Ovary (tissue), 9 donors: Measurements from ENCODE around the gene ECD. TPM values are rescaled to one million over a fixed set of nuclear protein-coding genes. Genes with fewer than 3 reads are reported as not detected.

ENCODE experiments used
- DNase-seq, 5 donors: peaks; one replicate each; pipeline ENCODE4 v3.0.0-alpha.2; 2019 to 2020
- H3K27ac ChIP-seq, 2 donors: fragments of 200-600 bp; one replicate each; pipeline versions ENCODE4 v1.5.1 to v1.8.0; 2019 to 2022
- H3K27me3 ChIP-seq: fragments of 200-600 bp; one replicate; pipeline ENCODE4 v1.8.0; 2022
- H3K36me3 ChIP-seq: fragments of 200-600 bp; sonication (generic); one replicate; pipeline ENCODE4 v1.5.1; 2019
- H3K4me1 ChIP-seq: one replicate; pipeline ENCODE4 v1.8.1; 2013; ENCODE audit warnings: mild to moderate bottlenecking, moderate library complexity; ENCODE audit not compliant: insufficient read depth
- H3K4me3 ChIP-seq: fragments of 200-600 bp; sonication (generic); one replicate; pipeline ENCODE4 v1.5.1; 2017
- H3K9me3 ChIP-seq, 2 donors: fragments of 200-600 bp in 1 of 2; sonication (generic) in 1 of 2; one replicate each; pipeline versions ENCODE4 v1.5.1 to v1.8.1; 2013 to 2019; ENCODE audit warnings: mild to moderate bottlenecking in 1 of 2, moderate library complexity in 1 of 2
- CTCF ChIP-seq, 3 donors: fragments of 450-650 bp in 2 of 3; fragments of 200-600 bp in 1 of 3; IDR thresholded peaks; one replicate each; pipeline versions ENCODE4 v1.5.1 to v1.8.0; 2016 to 2022; ENCODE audit warnings: antibody characterized with exemption in 3 of 3, mild to moderate bottlenecking in 1 of 3
- EP300 ChIP-seq: sonication (generic); formaldehyde crosslinking; IDR thresholded peaks from one replicate; pipeline ENCODE4 v1.6.1; 2017; ENCODE audit warnings: antibody characterized with exemption
- POLR2A ChIP-seq: fragments of 450-650 bp; IDR thresholded peaks from one replicate; pipeline ENCODE4 v1.6.1; 2017; ENCODE audit warnings: antibody characterized with exemption, mild to moderate bottlenecking, moderate library complexity
- WGBS, 3 donors: extraction: QIAGEN DNeasy Blood & Tissue Kit in 1 of 3; methylation state at CpG; one replicate each; pipeline versions ENCODE4 v1.1.5 to v1.1.7; 2013 to 2017; 5-methylcytosine and 5-hydroxymethylcytosine counted together
- intact Hi-C, 4 donors: fragments of 100-400 bp; cut with DNase I; formaldehyde crosslinking; loops; one replicate each; pipeline versions ENCODE4 v1.11.0 to v1.15.1; 2022 to 2023
- polyA plus RNA-seq, 2 donors: library from polyadenylated mRNA; stranded (reverse); fragments of 200-250 nt in 1 of 2; fragments of 350-450 nt in 1 of 2; fragmentation: Illumina TruSeq in 1 of 2; extraction: RNeasy Lipid Tissue Mini Kit (QIAGEN cat#74804) in 1 of 2; gene quantifications; one replicate each; pipeline ENCODE4 v1.2.3, GENCODE V29; 2013 to 2014
- total RNA-seq, 7 donors: library from RNA; depleted of rRNA in 2 of 7; stranded (reverse); fragments of >200 nt in 2 of 7; fragmentation: NEBNext Ultra II Directional in 3 of 7; extraction: Animal tissue kit (Norgen Biotek cat#: 25700) in 3 of 7; gene quantifications; one replicate each; pipeline versions ENCODE4 v1.1.0 to v1.2.4, GENCODE V29; 2016 to 2023
- donor health status: DM: no; HTN: no; CAD: no; lungs with moderate emphysema.
- donor health status: DM: no; HTN: no; CAD: no.
- donor health status: Bipolar disorder and iron deficiency.
- donor health status: DM: yes; HTN: yes; CAD: no.
- donor health status: DM: no; HTN: no; CAD: no.
- donor health status: DM: yes; HTN: yes; CAD: no.

Gene ECD
- total and polyA plus RNA-seq, 9 donors: 14.7 to 28.2 (median 22.8) TPM

- intact Hi-C loops: no loop called here
- H3K4me1 ChIP-seq: no peaks in the 10 kb centered on the region
- H3K36me3 ChIP-seq: no peaks in the 10 kb centered on the region
Observed at GRCh38 chr10:73209705-73210104, 41.9 kb upstream of the ECD start.

GRCh38 chr10:73207883-73208282, 40.1 kb upstream of the ECD start:
- no peaks in the 10 kb centered on the region for H3K9me3 ChIP-seq
- intact Hi-C loops: no loop called here
- no peak overlapping the region for H3K27ac ChIP-seq
- no peak overlapping the region for H3K4me3 ChIP-seq
- H3K36me3 ChIP-seq: no peaks in the 10 kb centered on the region
- H3K27me3 ChIP-seq: no peaks in the 10 kb centered on the region
- no peak for DNase-seq
- TF ChIP-seq EP300 (no peak), POLR2A (no peak), CTCF (IDR thresholded peaks at IDR 0.05) (no peak)
- 81 to 84% (median 83%) methylated on average over 2 of the region's 2 CpGs for WGBS, 3 donors
- no peaks in the 10 kb centered on the region for H3K4me1 ChIP-seq

More at GRCh38 chr10:73209705-73210104, 41.9 kb upstream of the ECD start:
- 67 to 83% (median 69%) methylated on average over 1 of the region's 1 CpG for WGBS, 3 donors
- no peak for DNase-seq
- Histone ChIP-seq H3K27ac (no peak overlapping the region), H3K4me3 (no peak overlapping the region), H3K9me3 (no peaks in the 10 kb centered on the region), H3K27me3 (no peaks in the 10 kb centered on the region)
- TF ChIP-seq POLR2A (no peak), CTCF (IDR thresholded peaks at IDR 0.05) (no peak), EP300 (no peak)

GRCh38 chr10:73206385-73206784, 38.6 kb upstream of the ECD start:
- Histone ChIP-seq H3K4me1 (no peaks in the 10 kb centered on the region), H3K4me3 (no peak overlapping the region), H3K36me3 (no peaks in the 10 kb centered on the region), H3K27me3 (no peaks in the 10 kb centered on the region), H3K9me3 (no peaks in the 10 kb centered on the region), H3K27ac (no peak overlapping the region)
- 98 to 99% (median 99%) methylated on average over 5 of the region's 5 CpGs for WGBS, 3 donors
- no peak for DNase-seq
- no peak for TF ChIP-seq CTCF (IDR thresholded peaks at IDR 0.05)
- TF ChIP-seq EP300: no peak
- intact Hi-C loops: no loop called here

GRCh38 chr10:73205890-73206289, 38.1 kb upstream of the ECD start:
- WGBS, 3 donors: 98 to 100% (median 100%) methylated on average over 1 of the region's 1 CpG
- Histone ChIP-seq H3K36me3 (no peaks in the 10 kb centered on the region), H3K4me1 (no peaks in the 10 kb centered on the region), H3K4me3 (no peak overlapping the region), H3K27ac (no peak overlapping the region), H3K9me3 (no peaks in the 10 kb centered on the region), H3K27me3 (no peaks in the 10 kb centered on the region)
- intact Hi-C loops: no loop called here
- no peak for DNase-seq
- no peak for TF ChIP-seq CTCF (IDR thresholded peaks at IDR 0.05)
- no peak for TF ChIP-seq EP300
- no peak for TF ChIP-seq POLR2A

GRCh38 chr10:73205081-73205480, 37.3 kb upstream of the ECD start:
- Histone ChIP-seq H3K27ac (no peak overlapping the region), H3K4me3 (no peak overlapping the region), H3K36me3 (no peaks in the 10 kb centered on the region), H3K27me3 (no peaks in the 10 kb centered on the region), H3K9me3 (no peaks in the 10 kb centered on the region), H3K4me1 (no peaks in the 10 kb centered on the region)
- 91 to 95% (median 91%) methylated on average over 3 of the region's 3 CpGs for WGBS, 3 donors
- no peak for TF ChIP-seq POLR2A
- no peak for TF ChIP-seq CTCF (IDR thresholded peaks at IDR 0.05)
- no peak for TF ChIP-seq EP300
- intact Hi-C loops: no loop called here
- DNase-seq: no peak
